GM18909 (cell line): Measurements from ENCODE around the gene ITSN2.

Experiments
- ATAC-seq: cut with Tn5 transposase; IDR thresholded peaks from one replicate; pipeline ENCODE4 v1.9.1; 2021; ENCODE audit warnings: mild to moderate bottlenecking; ENCODE audit not compliant: unreplicated experiment, poor library complexity

ITSN2 gene

GRCh38 chr2:24274809-24275208, 85.5 kb downstream of the ITSN2 start:
- no peak for ATAC-seq

- ATAC-seq: no peak
Observed at GRCh38 chr2:24273598-24273997, 86.7 kb downstream of the ITSN2 start.

GRCh38 chr2:24272907-24273306, 87.4 kb downstream of the ITSN2 start:
- ATAC-seq: no peak

GRCh38 chr2:24272161-24272802, 88.1 kb downstream of the ITSN2 start:
- ATAC-seq: no peak

DNA sequence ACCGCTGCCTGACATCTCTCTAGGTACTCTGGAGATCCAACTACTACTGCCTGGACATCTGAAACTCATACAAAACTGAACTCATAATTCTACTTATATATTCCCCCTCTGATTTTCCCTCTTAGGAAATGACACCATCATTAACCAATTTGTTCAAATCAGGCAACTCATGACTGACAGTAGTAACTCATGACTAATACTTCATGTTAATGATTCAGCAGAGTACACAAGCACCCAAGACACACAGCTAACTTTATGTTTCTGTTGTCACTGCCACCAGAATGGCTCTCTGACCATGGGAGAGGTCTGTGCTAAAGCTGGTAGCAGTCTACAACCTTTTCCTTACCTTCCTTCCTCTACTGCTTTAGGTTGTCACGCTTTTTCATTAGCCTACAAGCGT, 91.1 kb downstream of the ITSN2 start:
- no peak for ATAC-seq

GRCh38 chr2:24265212-24265611, 95.1 kb downstream of the ITSN2 start:
- no peak for ATAC-seq

- ATAC-seq: no peak
Observed at GRCh38 chr2:24262421-24262970, 97.8 kb downstream of the ITSN2 start.

DNA sequence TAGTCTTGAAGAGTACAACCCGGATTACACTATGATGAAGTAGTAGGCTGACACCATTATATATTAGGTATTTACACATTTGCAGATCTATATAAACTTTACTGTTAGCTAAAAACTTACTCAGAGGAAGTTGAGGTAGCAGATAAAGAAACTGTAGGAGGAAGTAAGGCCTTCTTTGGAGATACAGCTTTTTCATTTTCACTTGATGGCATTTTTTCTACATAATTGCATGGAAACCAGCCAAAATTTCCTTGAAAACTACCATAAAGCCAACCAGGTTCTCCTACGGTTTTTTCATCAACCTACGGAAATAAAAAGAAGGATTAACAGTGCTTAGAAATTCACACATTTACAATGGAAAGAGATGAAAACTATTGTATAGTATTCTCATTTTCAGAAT, 98.9 kb downstream of the ITSN2 start:
- ATAC-seq: no peak

GRCh38 chr2:24259316-24259715, 101.0 kb downstream of the ITSN2 start:
- ATAC-seq: no peak

GRCh38 chr2:24258718-24259117, 101.6 kb downstream of the ITSN2 start:
- ATAC-seq: no peak

- no peak for ATAC-seq
Observed at GRCh38 chr2:24253303-24253919, 106.9 kb downstream of the ITSN2 start.

DNA sequence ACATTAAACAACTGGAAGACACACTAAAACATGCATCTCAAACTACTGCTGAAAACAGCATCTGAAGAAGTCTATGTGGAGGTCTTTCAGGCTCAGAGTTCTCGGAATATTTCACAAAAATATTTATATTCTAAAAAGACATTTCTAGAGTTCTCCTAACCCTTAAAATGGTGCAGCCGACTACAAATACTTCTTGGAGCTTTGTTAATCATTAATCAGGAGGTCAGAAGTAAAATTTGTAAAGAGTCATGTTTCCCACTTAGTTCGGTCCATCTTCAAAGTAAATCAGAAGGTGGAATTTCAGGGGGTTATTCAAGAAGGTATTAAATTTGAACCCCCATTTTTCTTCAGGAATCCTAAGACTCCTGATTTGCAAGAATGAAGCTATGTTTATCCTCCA, 112.7 kb downstream of the ITSN2 start:
- ATAC-seq: no peak

- ATAC-seq: no peak
Observed at GRCh38 chr2:24247164-24247563, 113.2 kb downstream of the ITSN2 start.

DNA sequence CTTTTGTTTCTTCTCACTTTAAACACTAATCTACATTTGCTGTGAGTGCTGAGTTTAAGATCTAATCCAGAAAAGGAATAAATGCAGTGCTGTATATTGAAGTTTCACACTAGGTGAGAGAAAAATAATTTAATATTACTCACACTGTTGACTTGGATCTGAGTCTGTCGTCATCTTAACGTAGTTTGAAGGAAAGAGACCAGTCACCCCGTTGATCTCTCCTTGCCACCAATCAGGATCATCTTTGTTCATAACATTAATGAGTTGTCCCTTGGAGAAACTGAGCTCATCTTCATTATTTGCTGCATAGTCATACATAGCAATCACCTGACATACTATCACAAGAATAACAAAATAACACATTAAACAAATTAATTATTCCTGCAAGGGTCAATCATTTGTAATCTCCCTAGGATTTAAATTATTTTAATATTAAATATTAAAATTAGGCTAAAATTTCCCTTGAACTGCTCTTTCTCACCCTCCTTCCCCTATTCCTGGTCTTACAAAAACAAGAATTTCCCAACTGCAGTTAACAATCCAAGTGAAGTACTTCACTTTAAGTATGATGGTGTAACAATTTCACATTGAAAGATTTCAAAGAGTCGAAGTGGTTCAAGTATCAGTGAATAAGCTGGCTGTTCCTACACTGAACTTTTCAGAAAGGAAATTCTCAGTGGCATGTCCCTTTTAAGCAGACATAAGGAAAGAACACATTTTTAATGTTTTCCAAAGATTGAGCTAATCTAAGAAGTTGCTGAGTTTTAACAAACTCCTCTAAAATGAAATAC, 114.2 kb downstream of the ITSN2 start:
- ATAC-seq: no peak

DNA sequence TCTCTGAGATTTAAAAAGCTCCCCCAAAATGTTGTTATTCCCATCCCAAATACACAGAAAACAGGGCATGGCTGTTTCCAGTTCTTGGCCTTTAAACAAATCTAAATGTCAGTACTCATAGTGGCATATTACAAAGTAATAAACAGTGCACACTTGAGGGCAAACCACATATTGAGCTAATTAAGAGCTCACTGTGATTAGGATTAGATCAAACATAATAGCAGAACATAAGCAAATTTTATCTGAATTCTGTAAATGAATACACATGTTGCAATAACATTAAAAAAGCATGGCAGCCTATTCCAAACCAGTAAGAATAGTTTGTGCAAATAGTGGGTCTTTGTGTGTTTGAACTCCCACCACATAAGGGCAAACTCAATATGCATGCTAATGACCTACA, 118.8 kb downstream of the ITSN2 start:
- ATAC-seq: no peak

GRCh38 chr2:24239553-24239952, 120.8 kb downstream of the ITSN2 start:
- no peak for ATAC-seq

- no peak for ATAC-seq
Observed at GRCh38 chr2:24238158-24238557, 122.2 kb downstream of the ITSN2 start.

- ATAC-seq: no peak
Observed at GRCh38 chr2:24237313-24237712, 123.0 kb downstream of the ITSN2 start.

DNA sequence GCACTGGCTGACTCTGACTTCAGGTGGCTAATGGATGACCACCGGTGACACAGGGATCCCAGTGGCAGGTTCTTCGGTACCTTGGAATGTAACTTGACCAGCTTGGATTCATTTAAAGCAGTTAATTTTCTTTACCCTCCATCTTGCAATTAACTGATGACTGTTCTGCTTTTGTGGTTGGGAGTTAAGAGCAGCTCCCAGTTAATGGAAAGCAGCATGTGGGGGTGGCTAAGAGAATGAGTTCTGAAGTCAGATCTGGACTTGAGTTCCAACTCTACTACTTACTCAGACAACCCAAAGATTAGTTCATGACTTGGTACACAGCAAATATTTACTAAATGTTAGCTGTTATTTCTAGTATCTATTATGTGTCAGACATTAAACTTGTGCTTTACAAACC, 127.0 kb downstream of the ITSN2 start:
- ATAC-seq: no peak

GRCh38 chr2:24231461-24231881, 128.9 kb downstream of the ITSN2 start:
- no peak for ATAC-seq

DNA sequence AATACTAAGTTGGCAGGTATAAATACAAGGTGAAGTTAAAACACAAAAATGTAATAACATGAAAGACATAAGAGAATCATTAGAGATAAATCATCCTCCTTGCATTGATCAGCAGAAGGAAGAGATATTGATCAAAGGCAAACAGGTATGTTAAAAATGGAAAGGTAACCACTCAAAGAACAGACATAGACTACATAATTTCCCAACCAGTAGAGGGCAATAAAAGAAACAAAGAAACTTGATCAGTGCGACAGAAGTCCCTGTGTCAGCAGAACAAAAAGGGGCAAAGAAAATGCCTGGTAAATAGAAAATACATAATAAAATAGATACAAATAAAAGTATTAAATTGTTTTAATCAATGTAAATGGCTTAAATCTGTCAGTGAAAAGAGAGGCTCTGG, 131.9 kb downstream of the ITSN2 start:
- ATAC-seq: no peak
